Fibroblast of the aortic adventitia (primary cell): ENCODE measurements around the gene UBR3. TPM values are rescaled to one million over a fixed set of nuclear protein-coding genes. Genes with fewer than 3 reads are reported as not detected.

ENCODE experiments used
- DNase-seq: peaks from one replicate; pipeline ENCODE4 v3.0.0-alpha.2; 2010; ENCODE audit warnings: low read depth
- H3K4me3 ChIP-seq: 2 replicates; pipeline ENCODE4 v1.5.1; 2011; ENCODE audit warnings: low read depth, mild to moderate bottlenecking, control low read depth, low read length, moderate library complexity
- CTCF ChIP-seq: IDR thresholded peaks from 2 replicates; pipeline ENCODE4 v1.5.1; 2011; ENCODE audit warnings: mild to moderate bottlenecking, low read length, control low read depth, inconsistent platforms; ENCODE audit not compliant: insufficient read depth
- total RNA-seq: library from RNA; depleted of rRNA; stranded (reverse); fragments of >200 nt; gene quantifications from 2 replicates; pipeline ENCODE4 v1.2.3, GENCODE V29; 2012; ENCODE audit warnings: low replicate concordance

UBR3 gene
- total RNA-seq, 1 donor = 45.5 TPM

GRCh38 chr2:169980643-169981042, 153.4 kb downstream of the UBR3 start:
- no peak for TF ChIP-seq CTCF
- DNase-seq = no peak
- no peak overlapping the region for H3K4me3 ChIP-seq

- no peak for DNase-seq
- no peak for TF ChIP-seq CTCF
- no peak overlapping the region for H3K4me3 ChIP-seq
Measured at GRCh38 chr2:169982929-169983328, 155.7 kb downstream of the UBR3 start.

GRCh38 chr2:169983506-169983905, 156.3 kb downstream of the UBR3 start:
- DNase-seq = no peak
- peak; percentile 18 for TF ChIP-seq CTCF
- no peak overlapping the region for H3K4me3 ChIP-seq

GRCh38 chr2:169984145-169984544, 156.9 kb downstream of the UBR3 start:
- H3K4me3 ChIP-seq = no peak overlapping the region
- TF ChIP-seq CTCF = no peak
- no peak for DNase-seq

- no peak for DNase-seq
- TF ChIP-seq CTCF = no peak
- no peak overlapping the region for H3K4me3 ChIP-seq
Measured at GRCh38 chr2:169994752-169995151, 167.5 kb downstream of the UBR3 start.

- H3K4me3 ChIP-seq = no peak overlapping the region
- no peak for DNase-seq
- no peak for TF ChIP-seq CTCF
Measured at GRCh38 chr2:169997140-169997887, 170.1 kb downstream of the UBR3 start.

GRCh38 chr2:169999054-169999453, 171.8 kb downstream of the UBR3 start:
- peak; percentile 37 for DNase-seq
- H3K4me3 ChIP-seq = no peak overlapping the region

More at GRCh38 chr2:169999054-169999453, 171.8 kb downstream of the UBR3 start:
- no peak for TF ChIP-seq CTCF
